Mesendoderm (in vitro differentiated cells): ENCODE results near the gene DLG1.

Experiments
- DNase-seq: peaks from one replicate; pipeline ENCODE4 v3.0.0; 2013
- H2AK5ac ChIP-seq: 2 replicates; pipeline ENCODE4 v1.6.1; 2013; ENCODE audit warnings: low read length, inconsistent platforms
- H2BK120ac ChIP-seq: 2 replicates; pipeline ENCODE4 v1.6.1; 2013; ENCODE audit warnings: low read depth, mild to moderate bottlenecking, low read length, moderate library complexity, mixed read lengths
- H2BK15ac ChIP-seq: replicated peaks from 2 replicates; pipeline ENCODE4 v1.6.1; 2013; ENCODE audit warnings: low read depth, mild to moderate bottlenecking, moderate library complexity
- H2BK5ac ChIP-seq: 2 replicates; pipeline ENCODE4 v1.6.1; 2013; ENCODE audit warnings: low read length, inconsistent platforms
- H3K18ac ChIP-seq: 2 replicates; pipeline ENCODE4 v1.6.1; 2013; ENCODE audit warnings: mild to moderate bottlenecking, low read length, mixed read lengths
- H3K23ac ChIP-seq: one replicate; pipeline ENCODE4 v1.6.1; 2013; ENCODE audit warnings: low read length
- H3K27ac ChIP-seq: 2 replicates; pipeline ENCODE4 v1.5.1; 2013; ENCODE audit warnings: low read depth, mild to moderate bottlenecking, inconsistent platforms, low read length, moderate library complexity
- H3K27me3 ChIP-seq: 2 replicates; pipeline ENCODE4 v1.6.1; 2013; ENCODE audit warnings: low read length, control low read depth, mild to moderate bottlenecking, inconsistent platforms; ENCODE audit not compliant: insufficient read depth, poor library complexity
- H3K36me3 ChIP-seq: 2 replicates; pipeline ENCODE4 v1.6.1; 2013; ENCODE audit warnings: low read length, inconsistent platforms; ENCODE audit not compliant: control insufficient read depth, insufficient read depth
- H3K4ac ChIP-seq: one replicate; pipeline ENCODE4 v1.6.1; 2013; ENCODE audit warnings: low read depth, mild to moderate bottlenecking, low read length, moderate library complexity
- H3K4me1 ChIP-seq: 2 replicates; pipeline ENCODE4 v1.6.1; 2013; ENCODE audit warnings: low read depth, low read length, inconsistent platforms; ENCODE audit not compliant: control insufficient read depth
- H3K4me2 ChIP-seq: 2 replicates; pipeline ENCODE4 v1.6.1; 2013; ENCODE audit warnings: low read length
- H3K4me3 ChIP-seq: 2 replicates; pipeline ENCODE4 v1.5.1; 2013; ENCODE audit warnings: mild to moderate bottlenecking, low read length
- H3K56ac ChIP-seq: one replicate; pipeline ENCODE4 v1.6.1; 2013; ENCODE audit warnings: low read length
- H3K79me1 ChIP-seq: 2 replicates; pipeline ENCODE4 v1.6.1; 2013; ENCODE audit warnings: low read length, inconsistent platforms
- H3K79me2 ChIP-seq: 2 replicates; pipeline ENCODE4 v1.6.1; 2013; ENCODE audit warnings: mild to moderate bottlenecking, low read length; ENCODE audit not compliant: control insufficient read depth, insufficient read depth
- H3K9ac ChIP-seq: 2 replicates; pipeline ENCODE4 v1.6.1; 2013; ENCODE audit warnings: low read length, inconsistent platforms
- H4K5ac ChIP-seq: one replicate; pipeline ENCODE4 v1.6.1; 2013; ENCODE audit warnings: low read length
- H4K8ac ChIP-seq: one replicate; pipeline ENCODE4 v1.6.1; 2013; ENCODE audit warnings: low read depth, mild to moderate bottlenecking, control low read depth, low read length, moderate library complexity
- WGBS: extraction: QIAGEN DNeasy Blood & Tissue Kit; methylation state at CpG from one replicate; pipeline ENCODE4 v1.1.7; 2013; ENCODE audit warnings: low lambda C conversion rate, missing lambda C conversion rate; ENCODE audit not compliant: insufficient coverage; ENCODE audit errors: extremely low coverage; 5-methylcytosine and 5-hydroxymethylcytosine counted together

DLG1 gene

DNA sequence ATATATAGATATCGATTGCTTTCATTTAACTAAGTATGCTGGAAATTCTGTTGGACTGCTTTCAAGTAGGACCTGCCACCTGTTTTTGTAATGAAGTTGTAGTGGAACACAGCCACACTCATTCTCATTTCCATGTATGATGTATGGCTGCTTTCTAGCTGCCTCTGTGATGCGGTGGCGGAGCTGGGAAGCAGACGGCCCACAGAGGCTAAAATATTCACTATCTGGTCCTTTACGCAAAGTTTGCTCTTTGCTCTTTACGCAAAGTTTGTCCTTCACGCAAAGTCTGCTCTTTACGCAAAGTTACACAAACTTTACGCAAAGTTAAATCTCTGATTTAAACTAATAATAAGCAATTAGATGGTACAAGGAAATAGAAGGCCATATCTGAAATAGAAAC lies 91.5 kb downstream of the DLG1 start:
- no peaks in the 10 kb centered on the region for H3K36me3 ChIP-seq
- H3K18ac ChIP-seq, result no peak overlapping the region
- no peak overlapping the region for H2BK120ac ChIP-seq
- H3K23ac ChIP-seq, result no peak overlapping the region
- peaks cover 17% of the 10 kb centered on the region for H3K79me2 ChIP-seq
- no CpG with 5 or more reads among the region's 9 CpGs for WGBS
- peaks cover 7% of the 10 kb centered on the region for H3K79me1 ChIP-seq
- no peak overlapping the region for H4K5ac ChIP-seq
- H2AK5ac ChIP-seq, result no peak overlapping the region
- no peak overlapping the region for H3K4me2 ChIP-seq
- no peak overlapping the region for H4K8ac ChIP-seq
- H3K27ac ChIP-seq, result no peak overlapping the region
- DNase-seq, result no peak
- H3K4ac ChIP-seq, result no peak overlapping the region
- H3K9ac ChIP-seq, result no peak overlapping the region
- H2BK15ac ChIP-seq, result no peak overlapping the region
- no peaks in the 10 kb centered on the region for H3K4me1 ChIP-seq
- H3K4me3 ChIP-seq, result no peak overlapping the region
- no peaks in the 10 kb centered on the region for H3K27me3 ChIP-seq
- no peak overlapping the region for H2BK5ac ChIP-seq
- H3K56ac ChIP-seq, result no peak overlapping the region

DNA sequence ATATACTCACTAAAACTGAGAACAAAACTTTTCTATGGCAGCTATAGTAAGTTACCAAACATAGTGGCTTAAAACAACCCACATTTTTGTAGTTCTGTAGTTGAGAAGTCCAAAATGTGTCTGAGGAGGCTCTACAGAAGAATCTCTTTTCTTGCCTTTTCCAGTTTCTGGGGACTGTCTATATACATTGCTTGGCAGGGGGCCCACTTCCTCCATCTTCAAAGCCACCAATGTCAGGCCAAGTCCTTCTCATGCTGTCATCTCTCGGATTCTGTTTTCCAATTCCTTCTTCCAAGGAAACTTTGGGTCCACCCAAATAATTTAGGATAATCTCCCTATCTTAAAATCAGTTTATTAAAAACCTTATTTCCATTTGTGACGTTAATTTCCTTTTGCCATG lies 92.7 kb downstream of the DLG1 start:
- no peaks in the 10 kb centered on the region for H3K36me3 ChIP-seq
- H2BK120ac ChIP-seq, result no peak overlapping the region
- no peak overlapping the region for H2AK5ac ChIP-seq
- H3K79me1 ChIP-seq, result peaks cover 10% of the 10 kb centered on the region
- no peaks in the 10 kb centered on the region for H3K4me1 ChIP-seq
- no CpG with 5 or more reads among the region's 2 CpGs for WGBS
- H3K4me3 ChIP-seq, result no peak overlapping the region
- H3K4me2 ChIP-seq, result no peak overlapping the region
- no peak for DNase-seq
- H3K27me3 ChIP-seq, result no peaks in the 10 kb centered on the region
- H4K8ac ChIP-seq, result no peak overlapping the region
- no peak overlapping the region for H3K23ac ChIP-seq
- H3K9ac ChIP-seq, result no peak overlapping the region
- no peak overlapping the region for H3K27ac ChIP-seq
- H3K4ac ChIP-seq, result no peak overlapping the region
- no peak overlapping the region for H3K56ac ChIP-seq
- peaks cover 21% of the 10 kb centered on the region for H3K79me2 ChIP-seq
- H2BK5ac ChIP-seq, result no peak overlapping the region
- no peak overlapping the region for H2BK15ac ChIP-seq
- no peak overlapping the region for H3K18ac ChIP-seq
- no peak overlapping the region for H4K5ac ChIP-seq

DNA sequence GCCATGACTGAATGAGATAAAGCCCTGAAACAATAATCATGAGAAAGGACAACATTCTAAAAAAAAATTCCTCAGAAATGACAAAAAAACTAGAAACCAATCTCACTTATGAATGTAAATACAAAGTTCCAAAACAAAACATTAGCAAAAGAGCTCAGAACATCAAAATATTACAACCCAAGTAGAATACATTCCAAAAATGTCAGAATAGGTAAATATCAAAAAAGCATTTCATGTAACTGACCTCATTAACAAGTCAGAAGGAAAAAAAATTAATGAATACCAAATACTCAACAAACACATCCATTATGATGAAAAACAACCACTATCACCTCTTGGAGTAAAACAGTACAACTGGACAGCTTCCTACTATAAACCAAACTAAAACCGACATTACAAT lies 93.1 kb downstream of the DLG1 start:
- no peak overlapping the region for H2BK5ac ChIP-seq
- no peak overlapping the region for H2BK15ac ChIP-seq
- H3K4me2 ChIP-seq, result no peak overlapping the region
- no peak overlapping the region for H3K4me3 ChIP-seq
- no peak overlapping the region for H2AK5ac ChIP-seq
- no peak overlapping the region for H2BK120ac ChIP-seq
- no peak overlapping the region for H3K4ac ChIP-seq
- H3K9ac ChIP-seq, result no peak overlapping the region
- no peak overlapping the region for H3K18ac ChIP-seq
- DNase-seq, result no peak
- no peak overlapping the region for H4K5ac ChIP-seq
- no peaks in the 10 kb centered on the region for H3K36me3 ChIP-seq
- no CpG with 5 or more reads among the region's 1 CpG for WGBS
- H3K27me3 ChIP-seq, result no peaks in the 10 kb centered on the region
- peaks cover 10% of the 10 kb centered on the region for H3K79me1 ChIP-seq
- H3K79me2 ChIP-seq, result peaks cover 24% of the 10 kb centered on the region
- H3K4me1 ChIP-seq, result no peaks in the 10 kb centered on the region
- H3K27ac ChIP-seq, result no peak overlapping the region
- no peak overlapping the region for H3K23ac ChIP-seq
- H3K56ac ChIP-seq, result no peak overlapping the region
- no peak overlapping the region for H4K8ac ChIP-seq

DNA sequence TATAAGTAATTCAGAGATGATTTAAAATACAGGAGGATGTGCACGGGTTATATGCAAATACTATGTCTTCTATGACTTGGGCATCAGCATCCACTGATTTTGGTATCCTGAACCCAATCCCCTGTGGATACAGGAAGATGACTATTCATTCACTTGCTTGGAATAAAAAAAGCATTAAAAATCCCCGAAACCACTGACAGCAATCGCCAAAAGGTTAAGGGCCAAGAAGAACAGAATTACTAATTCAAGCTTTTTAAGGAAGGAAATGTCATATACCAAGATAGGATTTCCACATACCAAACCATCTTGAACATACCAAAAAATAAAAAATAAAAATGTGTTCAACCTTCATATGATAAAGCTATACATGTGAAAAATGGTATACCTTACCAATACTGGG lies 93.7 kb downstream of the DLG1 start:
- no peak overlapping the region for H2AK5ac ChIP-seq
- no peak overlapping the region for H3K9ac ChIP-seq
- no peak for DNase-seq
- H3K4me2 ChIP-seq, result no peak overlapping the region
- H3K27ac ChIP-seq, result no peak overlapping the region
- no CpG with 5 or more reads among the region's 3 CpGs for WGBS
- no peak overlapping the region for H3K56ac ChIP-seq
- H2BK15ac ChIP-seq, result no peak overlapping the region
- H2BK120ac ChIP-seq, result no peak overlapping the region
- peaks cover 10% of the 10 kb centered on the region for H3K79me1 ChIP-seq
- H3K27me3 ChIP-seq, result no peaks in the 10 kb centered on the region
- no peak overlapping the region for H3K4ac ChIP-seq
- H3K4me1 ChIP-seq, result no peaks in the 10 kb centered on the region
- no peak overlapping the region for H4K5ac ChIP-seq
- H3K79me2 ChIP-seq, result peaks cover 25% of the 10 kb centered on the region
- H3K23ac ChIP-seq, result no peak overlapping the region
- H2BK5ac ChIP-seq, result no peak overlapping the region
- H4K8ac ChIP-seq, result no peak overlapping the region
- H3K36me3 ChIP-seq, result no peaks in the 10 kb centered on the region
- H3K4me3 ChIP-seq, result no peak overlapping the region
- no peak overlapping the region for H3K18ac ChIP-seq

DNA sequence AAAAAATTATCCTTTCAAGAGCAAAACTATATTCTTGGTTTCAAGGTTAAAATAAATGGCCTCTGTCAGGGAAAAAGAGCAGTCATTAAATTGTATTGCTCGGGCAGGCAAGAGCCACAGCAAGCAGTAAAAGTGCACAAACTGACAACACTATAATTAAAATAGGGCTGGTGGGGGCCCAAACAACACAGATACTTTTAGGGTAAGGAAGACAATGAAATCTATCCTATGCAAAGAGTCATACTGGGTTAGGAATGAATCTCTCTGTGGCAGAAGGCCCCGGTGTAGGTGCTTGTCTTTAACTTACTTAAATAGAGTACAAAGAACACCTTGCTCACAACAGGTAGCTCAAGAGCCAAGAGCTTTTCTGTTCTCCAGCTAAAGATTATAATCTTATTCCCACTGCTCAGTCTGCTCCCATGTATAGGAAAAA lies 94.7 kb downstream of the DLG1 start:
- Histone ChIP-seq H2BK5ac (no peak overlapping the region), H3K36me3 (no peaks in the 10 kb centered on the region), H3K4me1 (no peaks in the 10 kb centered on the region), H3K79me1 (peaks cover 10% of the 10 kb centered on the region), H3K4me3 (no peak overlapping the region), H3K9ac (no peak overlapping the region), H3K18ac (no peak overlapping the region), H4K8ac (no peak overlapping the region), H4K5ac (no peak overlapping the region), H3K27me3 (no peaks in the 10 kb centered on the region), H2AK5ac (no peak overlapping the region), H3K4me2 (no peak overlapping the region), H3K27ac (no peak overlapping the region), H3K79me2 (peaks cover 25% of the 10 kb centered on the region), H3K56ac (no peak overlapping the region), H2BK120ac (no peak overlapping the region), H3K4ac (no peak overlapping the region), H2BK15ac (no peak overlapping the region), H3K23ac (no peak overlapping the region)
- no CpG with 5 or more reads among the region's 2 CpGs for WGBS
- DNase-seq, result peak; percentile 35

DNA sequence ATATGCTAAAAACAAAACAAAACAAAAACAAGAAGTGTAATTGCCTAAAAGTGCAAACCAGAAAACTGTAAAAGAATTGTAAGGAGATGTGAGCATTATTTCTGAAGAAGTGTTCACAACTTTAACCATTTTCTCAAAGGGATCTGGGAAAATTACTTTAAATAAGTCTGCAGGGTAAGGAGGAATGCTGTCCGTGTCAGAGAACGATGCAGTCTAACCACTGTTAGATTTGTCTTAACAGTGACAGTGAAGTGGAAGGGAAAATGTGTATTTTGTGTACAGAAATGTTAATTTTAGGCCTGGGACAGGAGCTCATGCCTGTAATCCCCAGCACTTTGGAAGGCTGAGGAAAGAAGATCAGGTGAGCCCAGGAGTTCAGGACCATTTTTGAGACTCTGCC lies 95.7 kb downstream of the DLG1 start:
- no peak overlapping the region for H3K56ac ChIP-seq
- no peaks in the 10 kb centered on the region for H3K27me3 ChIP-seq
- peaks cover 10% of the 10 kb centered on the region for H3K79me1 ChIP-seq
- no peaks in the 10 kb centered on the region for H3K4me1 ChIP-seq
- H3K4me3 ChIP-seq, result no peak overlapping the region
- H2BK15ac ChIP-seq, result no peak overlapping the region
- no peak overlapping the region for H4K8ac ChIP-seq
- H3K27ac ChIP-seq, result no peak overlapping the region
- H2BK5ac ChIP-seq, result no peak overlapping the region
- H3K18ac ChIP-seq, result no peak overlapping the region
- H2AK5ac ChIP-seq, result no peak overlapping the region
- no peak overlapping the region for H4K5ac ChIP-seq
- no peak for DNase-seq
- no peak overlapping the region for H3K4me2 ChIP-seq
- peaks cover 25% of the 10 kb centered on the region for H3K79me2 ChIP-seq
- no peaks in the 10 kb centered on the region for H3K36me3 ChIP-seq
- H3K9ac ChIP-seq, result no peak overlapping the region
- no CpG with 5 or more reads among the region's 2 CpGs for WGBS
- no peak overlapping the region for H2BK120ac ChIP-seq
- H3K23ac ChIP-seq, result no peak overlapping the region
- no peak overlapping the region for H3K4ac ChIP-seq
